ENCODE measurements around the gene DCTPP1.
A peak's percentile ranks its signal among the peaks of the same experiment; 100 is the strongest.

DCTPP1 gene

DNA sequence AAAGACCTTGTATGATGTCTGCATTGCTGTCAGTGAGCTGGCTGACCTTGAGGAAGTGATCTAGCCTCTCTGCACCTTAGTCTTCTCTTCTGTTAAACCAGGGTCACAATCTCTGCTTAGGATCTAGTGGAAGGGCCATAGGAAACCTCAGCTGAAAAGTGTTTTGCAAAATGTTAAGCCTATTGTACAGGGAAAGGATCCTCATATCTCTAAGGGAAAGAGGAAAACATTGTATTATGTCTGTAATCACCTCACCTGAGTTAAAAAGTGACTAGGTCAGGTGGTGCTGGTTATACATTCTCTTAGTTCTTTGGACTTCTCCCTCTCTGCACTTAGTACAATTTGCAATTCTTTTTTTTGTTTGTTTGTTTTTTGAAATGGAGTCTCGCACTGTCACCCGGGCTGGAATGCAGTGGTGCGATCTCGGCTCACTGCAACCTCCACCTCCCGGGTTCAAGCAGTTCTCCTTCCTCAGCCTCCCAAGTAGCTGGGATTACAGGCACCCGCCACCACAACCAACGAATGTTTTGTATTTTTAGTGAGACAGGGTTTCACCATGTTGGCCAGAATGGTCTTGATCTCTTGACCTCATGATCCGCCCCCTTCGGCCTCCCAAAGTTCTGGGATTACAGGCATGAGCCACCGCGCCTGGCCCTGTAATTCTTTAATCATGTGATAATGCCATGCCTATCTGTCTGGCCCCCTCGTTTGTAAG is 17.8 kb upstream of the DCTPP1 start:
- DNase-seq (ENCODE audit: low read depth) = no peak

DNA sequence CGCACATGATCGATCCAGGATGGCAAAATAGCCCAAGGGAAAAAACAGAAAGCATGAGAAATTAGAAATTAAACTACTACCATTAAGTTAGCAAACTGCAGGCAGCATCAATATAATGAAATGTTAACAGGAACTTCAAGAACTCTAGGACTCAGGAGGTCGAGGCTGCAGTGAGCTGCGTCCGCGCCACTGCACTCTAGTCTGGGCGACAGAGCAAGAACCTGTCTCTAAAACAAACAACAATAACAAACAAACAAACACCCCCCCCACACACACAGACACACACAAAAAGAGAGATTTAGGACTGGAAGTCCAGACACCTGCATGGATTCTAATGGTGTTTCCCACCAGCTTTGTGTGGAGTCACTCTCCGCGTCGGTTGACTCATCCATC is 16.4 kb upstream of the DCTPP1 start:
- DNase-seq (ENCODE audit: low read depth) = no peak

DNA sequence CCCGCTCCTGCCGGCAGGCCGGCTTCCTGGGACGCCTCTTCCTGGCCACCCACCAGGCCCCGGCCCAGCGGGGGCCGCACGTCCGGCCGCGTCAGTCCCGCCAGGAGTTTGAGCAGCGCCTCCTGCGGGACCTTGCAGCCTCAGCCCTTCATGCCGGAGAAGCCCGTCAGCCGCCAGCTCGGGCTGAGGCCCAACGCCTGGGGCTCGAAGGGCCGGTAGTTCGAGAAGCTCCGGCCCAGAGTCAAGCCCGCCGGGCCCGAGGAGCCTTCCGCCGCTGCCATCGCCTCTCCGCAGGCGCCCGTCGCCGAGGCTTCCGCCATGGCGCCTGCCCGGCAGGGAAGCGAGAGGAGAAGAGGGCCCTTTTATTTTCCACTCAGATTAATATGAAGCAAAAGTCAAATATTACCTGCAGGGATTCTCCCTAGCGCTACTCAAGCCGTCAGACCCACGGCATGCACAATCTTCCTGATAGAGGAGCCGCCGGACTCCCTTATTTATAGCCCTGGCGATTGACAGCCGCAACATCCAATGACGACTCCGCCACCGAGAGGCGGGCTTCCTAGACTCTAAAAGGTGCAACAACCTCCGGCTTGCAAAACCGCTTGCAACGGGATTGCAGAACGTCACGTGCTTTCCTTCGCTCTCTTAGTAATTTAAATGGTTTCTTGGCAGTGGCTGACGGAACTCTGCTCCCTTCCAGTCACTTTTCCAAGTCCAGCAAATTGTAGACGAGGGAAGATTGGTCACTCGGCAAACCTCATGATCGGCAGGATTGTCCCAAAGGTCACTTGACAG is 15.8 kb upstream of the DCTPP1 start, which contains the start of gene SEPHS2:
SEPHS2 (minus strand) TSS at position 467 of the 795 bp plus-strand sequence; CDS start at position 320, 147 bp downstream.
- peak; percentile 93 for DNase-seq (ENCODE audit: low read depth)

- no peak for DNase-seq (ENCODE audit: low read depth)
Observed at GRCh38 chr16:30445149-30445407, 15.2 kb upstream of the DCTPP1 start.

GRCh38 chr16:30444231-30445148 is 14.7 kb upstream of the DCTPP1 start:
- no peak for DNase-seq (ENCODE audit: low read depth)

DNA sequence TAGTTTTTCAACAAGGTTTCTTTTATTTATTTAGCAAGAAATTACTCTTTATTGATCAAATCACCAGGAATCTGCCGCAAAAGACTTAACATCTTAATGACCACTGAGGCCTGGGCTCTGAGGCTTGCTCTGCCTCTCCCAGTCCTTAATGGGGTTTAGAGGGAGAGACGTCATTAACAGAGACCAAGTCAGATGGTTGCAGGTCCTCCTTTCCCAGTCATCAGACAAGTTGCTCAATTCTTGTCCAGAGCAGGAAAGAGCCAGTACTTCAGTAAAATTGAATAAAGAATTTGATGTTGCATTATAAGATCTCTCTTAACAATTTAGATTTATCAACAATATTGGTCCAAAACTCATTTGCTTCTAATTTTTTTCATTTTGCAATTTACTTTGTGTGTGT is 13.8 kb upstream of the DCTPP1 start:
- no peak for DNase-seq (ENCODE audit: low read depth)

- no peak for DNase-seq (ENCODE audit: low read depth)
Observed at GRCh38 chr16:30439720-30440348, 10.0 kb upstream of the DCTPP1 start.

- no peak for DNase-seq (ENCODE audit: low read depth)
Observed at GRCh38 chr16:30438835-30439234, 9.0 kb upstream of the DCTPP1 start.

GRCh38 chr16:30437511-30438046 is 7.7 kb upstream of the DCTPP1 start:
- DNase-seq (ENCODE audit: low read depth) = no peak

DNA sequence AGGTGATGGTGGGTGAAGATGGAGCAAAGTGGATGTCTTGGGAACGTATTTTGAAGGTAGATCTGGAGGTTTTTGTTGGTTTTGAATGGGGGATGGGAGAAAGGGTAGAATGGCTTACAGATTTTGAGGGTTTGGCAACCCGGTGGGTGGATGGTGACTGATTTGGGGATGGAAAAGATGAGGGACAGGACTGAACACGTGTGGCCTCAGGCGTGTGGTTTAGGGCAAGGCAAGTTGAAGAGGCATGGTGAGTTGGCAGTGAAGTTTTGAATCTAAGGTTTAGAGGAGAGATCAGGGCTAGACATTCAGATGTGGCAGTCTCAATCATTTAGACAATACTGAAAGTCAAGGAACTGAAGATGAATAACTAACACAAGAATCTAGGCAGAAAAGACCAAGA is 5.0 kb upstream of the DCTPP1 start:
- no peak for DNase-seq (ENCODE audit: low read depth)

DNA sequence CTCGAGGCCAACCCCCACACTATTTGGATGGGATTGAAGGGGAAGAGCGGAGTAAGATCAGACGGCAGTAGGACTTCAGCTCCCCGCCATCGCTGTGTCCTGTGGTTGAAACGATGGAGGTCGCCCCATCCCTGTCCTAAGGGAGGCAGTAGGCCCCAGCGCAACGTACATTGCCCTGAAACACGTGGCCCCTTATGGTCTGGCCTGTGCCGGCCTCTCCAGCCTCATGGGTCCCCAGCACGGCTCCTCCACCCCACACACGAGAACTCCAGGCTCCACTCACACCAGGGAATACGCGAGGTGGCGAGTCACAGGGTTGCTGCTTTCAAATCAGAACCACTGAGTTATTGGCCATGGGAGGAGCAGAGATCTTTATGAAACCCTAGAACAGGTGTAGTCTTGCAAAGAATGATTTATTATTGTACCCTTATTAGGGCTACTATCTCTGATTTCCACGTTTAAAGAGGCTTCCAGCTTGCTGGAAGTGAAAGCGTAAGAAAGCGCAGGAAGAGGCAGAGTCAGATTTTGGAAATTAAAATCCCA is 669 bp upstream of the DCTPP1 start:
- no peak for DNase-seq (ENCODE audit: low read depth)

DNA sequence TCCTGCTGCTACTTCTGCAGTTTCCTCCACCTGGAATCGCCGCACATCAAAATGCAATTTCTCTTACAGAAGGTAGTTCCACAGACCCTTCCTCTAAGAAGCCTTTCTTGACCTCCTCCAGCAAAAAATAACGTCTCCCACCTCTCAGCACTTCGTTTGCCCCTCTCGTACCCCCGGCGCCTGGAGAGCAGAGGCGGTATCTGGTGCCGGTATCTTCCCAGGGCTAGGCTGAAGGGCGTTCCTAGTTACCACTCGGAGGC is 482 bp downstream of the DCTPP1 start:
- DNase-seq (ENCODE audit: low read depth) = no peak

- DNase-seq (ENCODE audit: low read depth) = no peak
Observed at GRCh38 chr16:30428055-30428454, 1.8 kb downstream of the DCTPP1 start.

- DNase-seq (ENCODE audit: low read depth) = no peak
Observed at GRCh38 chr16:30421010-30421409, 8.8 kb downstream of the DCTPP1 start.

- DNase-seq (ENCODE audit: low read depth) = no peak
Observed at GRCh38 chr16:30418350-30419181, 11.3 kb downstream of the DCTPP1 start.

- DNase-seq (ENCODE audit: low read depth) = peak; percentile 81
Observed at GRCh38 chr16:30417529-30418349, 12.1 kb downstream of the DCTPP1 start.

DNA sequence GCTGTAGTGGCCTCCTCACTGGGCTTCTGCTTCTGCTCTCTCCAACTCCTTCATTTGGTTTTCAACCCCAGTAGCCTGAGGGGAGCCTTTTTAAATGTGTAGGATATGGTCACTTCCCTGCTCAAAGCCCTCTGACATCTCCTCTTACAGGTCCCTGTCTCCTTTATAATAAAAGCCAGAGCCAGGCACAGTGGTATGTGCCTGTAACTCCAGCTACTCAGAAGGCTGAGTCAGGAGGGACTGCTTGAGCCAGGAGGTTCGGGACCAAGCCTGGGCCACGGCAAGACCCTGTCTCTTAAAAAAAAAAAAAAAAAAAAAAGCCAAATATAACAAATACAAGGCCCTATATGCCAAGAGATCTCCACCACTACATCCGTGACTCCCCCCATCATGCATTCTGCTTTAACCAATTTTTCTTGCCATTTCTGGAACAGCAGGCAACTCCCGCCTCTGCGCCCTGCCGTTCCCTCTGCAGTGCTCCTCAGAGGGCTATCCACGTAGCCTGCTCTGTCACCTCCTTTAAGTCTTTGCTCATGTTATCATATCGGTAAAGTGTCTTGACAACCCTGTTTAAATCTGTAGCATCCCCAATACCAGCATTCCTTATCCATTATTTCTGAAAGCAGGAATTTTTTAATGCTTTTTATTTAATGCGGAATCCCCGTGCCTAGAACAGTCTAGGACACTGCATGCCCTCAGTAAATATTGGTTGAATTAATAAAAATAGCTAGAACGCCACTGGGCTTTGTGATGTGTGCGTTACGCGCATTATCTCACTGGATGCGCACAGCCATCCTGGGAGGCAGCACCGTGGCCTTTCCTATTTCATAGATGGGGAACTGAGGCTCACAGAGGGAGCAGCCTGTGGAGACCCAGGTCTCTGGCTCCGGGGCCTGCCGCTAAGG is 13.0 kb downstream of the DCTPP1 start:
- no peak for DNase-seq (ENCODE audit: low read depth)

- DNase-seq (ENCODE audit: low read depth) = no peak
Observed at GRCh38 chr16:30416047-30416603, 13.7 kb downstream of the DCTPP1 start.

GRCh38 chr16:30414159-30414558 is 15.7 kb downstream of the DCTPP1 start:
- DNase-seq (ENCODE audit: low read depth) = no peak

Measured in activated T-cell treated with anti-CD3 and anti-CD28 coated beads for 1 hour (primary cell).